H9 (cell line): ENCODE results near the gene CCR9. TPM values are rescaled to one million over a fixed set of nuclear protein-coding genes. Genes with fewer than 3 reads are reported as not detected.

Experiments
- DNase-seq: peaks from one replicate; pipeline ENCODE4 v3.0.0-alpha.2; 2017
- H2AFZ ChIP-seq: one replicate; pipeline ENCODE4 v1.6.1; 2013; ENCODE audit warnings: mild to moderate bottlenecking, low read length, control low read depth, moderate library complexity
- H2AK5ac ChIP-seq: 2 replicates; pipeline ENCODE4 v1.6.1; 2013; ENCODE audit warnings: low read length, control low read depth, mixed read lengths; ENCODE audit not compliant: insufficient read length
- H2BK120ac ChIP-seq: one replicate; pipeline ENCODE4 v1.6.1; 2013; ENCODE audit warnings: low read depth, mild to moderate bottlenecking, low read length, control low read depth, inconsistent platforms; ENCODE audit not compliant: poor library complexity, severe bottlenecking
- H2BK12ac ChIP-seq: 2 replicates; pipeline ENCODE4 v1.6.1; 2013; ENCODE audit warnings: low read length, control low read depth, mixed read lengths, low read depth; ENCODE audit not compliant: insufficient read length
- H2BK15ac ChIP-seq: 2 replicates; pipeline ENCODE4 v1.6.1; 2013; ENCODE audit warnings: low read depth, low read length, control low read depth
- H2BK20ac ChIP-seq: one replicate; pipeline ENCODE4 v1.6.1; 2013; ENCODE audit warnings: low read depth, mild to moderate bottlenecking, low read length, control low read depth, inconsistent platforms; ENCODE audit not compliant: poor library complexity, severe bottlenecking
- H2BK5ac ChIP-seq: 2 replicates; pipeline ENCODE4 v1.6.1; 2013; ENCODE audit warnings: low read length, control low read depth, mixed read lengths; ENCODE audit not compliant: insufficient read length
- H3K14ac ChIP-seq: 2 replicates; pipeline ENCODE4 v1.6.1; 2013; ENCODE audit warnings: low read length, control low read depth; ENCODE audit not compliant: insufficient read depth
- H3K18ac ChIP-seq: 2 replicates; pipeline ENCODE4 v1.6.1; 2013; ENCODE audit warnings: low read depth, mild to moderate bottlenecking, mixed read lengths, low read length, control low read depth; ENCODE audit not compliant: insufficient read length
- H3K23ac ChIP-seq: 2 replicates; pipeline ENCODE4 v1.6.1; 2013; ENCODE audit warnings: low read length, control low read depth, mixed read lengths, low read depth; ENCODE audit not compliant: insufficient read length
- H3K23me2 ChIP-seq: 2 replicates; pipeline ENCODE4 v1.6.1; 2013; ENCODE audit warnings: low read depth, mild to moderate bottlenecking, mixed read lengths, low read length, control low read depth; ENCODE audit not compliant: insufficient read length, poor library complexity, severe bottlenecking
- H3K27ac ChIP-seq: 2 replicates; pipeline ENCODE4 v1.5.1; 2013; ENCODE audit warnings: low read length, control low read depth, mixed read lengths, low read depth; ENCODE audit not compliant: insufficient read length
- H3K27me3 ChIP-seq: 2 replicates; pipeline ENCODE4 v1.6.1; 2013; ENCODE audit warnings: low read length, control low read depth, inconsistent platforms; ENCODE audit not compliant: insufficient read depth
- H3K4ac ChIP-seq: 2 replicates; pipeline ENCODE4 v1.6.1; 2013; ENCODE audit warnings: low read depth, mild to moderate bottlenecking, control low read depth, inconsistent platforms, low read length, moderate library complexity
- H3K4me1 ChIP-seq: 2 replicates; pipeline ENCODE4 v1.6.1; 2013; ENCODE audit warnings: low read length, control low read depth, inconsistent platforms; ENCODE audit not compliant: insufficient read depth
- H3K4me2 ChIP-seq: 2 replicates; pipeline ENCODE4 v1.6.1; 2013; ENCODE audit warnings: low read length, control low read depth, mixed read lengths; ENCODE audit not compliant: insufficient read length, insufficient read depth
- H3K56ac ChIP-seq: 2 replicates; pipeline ENCODE4 v1.6.1; 2013; ENCODE audit warnings: low read depth, mild to moderate bottlenecking, mixed read lengths, low read length, control low read depth; ENCODE audit not compliant: insufficient read length
- H3K79me1 ChIP-seq: 2 replicates; pipeline ENCODE4 v1.6.1; 2013; ENCODE audit warnings: low read depth, mild to moderate bottlenecking, moderate library complexity, low read length, control low read depth, inconsistent platforms; ENCODE audit not compliant: insufficient read depth, poor library complexity, severe bottlenecking
- H3K79me2 ChIP-seq: 2 replicates; pipeline ENCODE4 v1.6.1; 2013; ENCODE audit warnings: low read length, control low read depth, inconsistent platforms; ENCODE audit not compliant: insufficient read depth
- H3K9ac ChIP-seq: 2 replicates; pipeline ENCODE4 v1.6.1; 2013; ENCODE audit warnings: low read length, control low read depth, mixed read lengths; ENCODE audit not compliant: insufficient read length; ENCODE audit errors: extremely low read depth
- H3K9me3 ChIP-seq: one replicate; pipeline ENCODE4 v1.6.1; 2013; ENCODE audit warnings: low read depth, low read length, inconsistent platforms; ENCODE audit not compliant: control insufficient read depth
- H3T11ph ChIP-seq: one replicate; pipeline ENCODE4 v1.6.1; 2013; ENCODE audit warnings: mild to moderate bottlenecking, low read length, control low read depth, inconsistent platforms
- H4K20me1 ChIP-seq: one replicate; pipeline ENCODE4 v1.6.1; 2013; ENCODE audit not compliant: control insufficient read depth, insufficient read length, insufficient read depth
- H4K5ac ChIP-seq: 2 replicates; pipeline ENCODE4 v1.6.1; 2013; ENCODE audit warnings: low read depth, mild to moderate bottlenecking, mixed read lengths, low read length, control low read depth; ENCODE audit not compliant: insufficient read length
- H4K8ac ChIP-seq: replicated peaks from 2 replicates; pipeline ENCODE4 v1.6.1; 2013; ENCODE audit warnings: low read length, control low read depth, mixed read lengths, low read depth; ENCODE audit not compliant: insufficient read length
- H4K91ac ChIP-seq: 2 replicates; pipeline ENCODE4 v1.6.1; 2013; ENCODE audit warnings: low read depth, mild to moderate bottlenecking, moderate library complexity, mixed read lengths, low read length, control low read depth; ENCODE audit not compliant: insufficient read length
- H3K27ac Mint-ChIP-seq, 3 experiments: 2 replicates in 2 of 3; 3 replicates in 1 of 3; pipeline ENCODE4 v1.8.0; 2020 to 2021; ENCODE audit warnings: mixed read lengths in 3 of 3, mild to moderate bottlenecking in 1 of 3, moderate library complexity in 1 of 3
- H3K27me3 Mint-ChIP-seq: 2 replicates; pipeline ENCODE4 v1.8.0; 2021; ENCODE audit warnings: low read depth, mild to moderate bottlenecking, moderate library complexity, mixed read lengths
- H3K36me3 Mint-ChIP-seq, 3 experiments: 2 replicates in 2 of 3; 3 replicates in 1 of 3; pipeline ENCODE4 v1.8.0; 2020 to 2021; ENCODE audit warnings: low read depth in 3 of 3, mixed read lengths in 3 of 3; ENCODE audit not compliant: insufficient read depth in 1 of 3
- H3K4me1 Mint-ChIP-seq, 2 experiments: 2 replicates each; pipeline ENCODE4 v1.8.0; 2020; ENCODE audit warnings: mixed read lengths in 2 of 2
- H3K4me3 Mint-ChIP-seq, 2 experiments: 2 replicates in 1 of 2; 3 replicates in 1 of 2; pipeline ENCODE4 v1.8.0; 2020 to 2021; ENCODE audit warnings: mild to moderate bottlenecking in 2 of 2, mixed read lengths in 2 of 2, moderate library complexity in 1 of 2
- H3K9me3 Mint-ChIP-seq, 2 experiments: 2 replicates in 1 of 2; 3 replicates in 1 of 2; pipeline ENCODE4 v1.8.0; 2020; ENCODE audit warnings: mild to moderate bottlenecking in 2 of 2, mixed read lengths in 2 of 2, moderate library complexity in 1 of 2
- WGBS: extraction: QIAGEN DNeasy Blood & Tissue Kit; methylation state at CpG from one replicate; pipeline ENCODE4 v1.1.7; 2013; ENCODE audit warnings: missing lambda C conversion rate, low lambda C conversion rate, mixed read lengths; ENCODE audit not compliant: insufficient read length; ENCODE audit errors: extremely low coverage; 5-methylcytosine and 5-hydroxymethylcytosine counted together
- total RNA-seq: library from RNA; stranded (reverse); gene quantifications from 2 replicates; pipeline ENCODE4 v1.2.1, GENCODE V29; 2021
- TF ChIP-seq, protein P1 (sequence below): fragments of 200-600 bp; sonication (generic); conservative IDR thresholded peaks from 3 replicates; pipeline ENCODE4 v1.8.0; 2021; ENCODE audit warnings: antibody characterized with exemption, mild to moderate bottlenecking

Gene CCR9
- total RNA-seq, 1 experiment from 2014 or later = not detected

DNA sequence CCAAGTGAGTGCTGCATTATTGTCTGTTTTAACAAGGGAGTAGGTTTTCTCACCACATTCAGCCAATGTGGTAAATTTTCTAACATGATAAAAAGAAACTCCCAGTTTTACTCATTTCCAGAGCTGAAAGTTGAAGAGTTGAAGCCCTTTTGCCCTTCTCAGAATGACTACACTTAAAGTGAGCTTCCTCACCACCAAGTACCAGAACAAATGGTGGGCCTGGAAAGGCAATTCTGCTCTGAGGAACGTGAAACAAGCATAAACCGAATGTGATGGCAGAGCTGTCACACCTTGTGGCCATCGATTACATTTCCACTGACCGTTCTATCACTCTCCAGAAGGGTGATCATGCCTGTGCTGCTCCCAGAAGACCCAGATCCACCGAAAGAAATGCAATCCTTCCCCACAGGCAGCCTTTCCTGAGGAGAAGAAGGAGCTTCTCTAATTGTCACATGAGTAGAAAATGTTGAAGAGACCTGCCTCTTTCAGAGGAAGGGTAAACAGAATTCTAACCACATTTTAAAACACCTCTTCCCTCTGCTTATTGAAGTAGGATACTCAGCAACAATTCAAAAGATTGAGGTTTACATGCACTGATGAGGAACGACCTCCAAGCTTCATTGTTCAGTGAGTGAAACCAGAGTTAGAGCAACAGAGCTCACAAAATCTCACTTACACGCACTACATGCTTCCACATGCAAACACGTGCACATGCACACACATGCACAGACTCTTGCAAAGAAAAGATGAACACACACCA lies 21.4 kb upstream of the CCR9 start:
- no peaks in the 10 kb centered on the region for H3K4me1 Mint-ChIP-seq

More for the DNA sequence above, 21.4 kb upstream of the CCR9 start:
- Histone ChIP-seq H3K18ac (no peak overlapping the region), H2BK5ac (no peak overlapping the region), H2BK20ac (no peak overlapping the region), H3K79me1 (no peaks in the 10 kb centered on the region), H4K91ac (no peak overlapping the region), H2BK12ac (no peak overlapping the region), H3K9me3 (peaks cover 5% of the 10 kb centered on the region), H4K5ac (no peak overlapping the region), H3K23ac (no peak overlapping the region), H3K4me1 (no peaks in the 10 kb centered on the region), H3K56ac (no peak overlapping the region), H2BK15ac (no peak overlapping the region), H2AK5ac (peak overlapping the region; percentile 84), H2BK120ac (no peak overlapping the region), H4K8ac (no peak overlapping the region), H3K4me2 (no peak overlapping the region), H4K20me1 (peaks cover 2% of the 10 kb centered on the region), H3K27ac (no peak overlapping the region), H2AFZ (no peak overlapping the region), H3K4ac (no peak overlapping the region), H3K23me2 (no peaks in the 10 kb centered on the region), H3K79me2 (no peaks in the 10 kb centered on the region), H3K27me3 (no peaks in the 10 kb centered on the region), H3K14ac (no peak overlapping the region), H3T11ph (no peak overlapping the region), H3K9ac (no peak overlapping the region)
- no peak overlapping the region for H3K4me3 Mint-ChIP-seq
- H3K9me3 Mint-ChIP-seq = peaks cover 4 to 5% of the 10 kb centered on the region in 2 experiments; a peak in 2 of 5 replicates
- no peaks in the 10 kb centered on the region for H3K36me3 Mint-ChIP-seq
- H3K27ac Mint-ChIP-seq = no peak overlapping the region
- DNase-seq = no peak
- H3K27me3 Mint-ChIP-seq = peaks cover 30% of the 10 kb centered on the region
- no CpG with 5 or more reads among the region's 8 CpGs for WGBS
- TF ChIP-seq, protein P1, sequence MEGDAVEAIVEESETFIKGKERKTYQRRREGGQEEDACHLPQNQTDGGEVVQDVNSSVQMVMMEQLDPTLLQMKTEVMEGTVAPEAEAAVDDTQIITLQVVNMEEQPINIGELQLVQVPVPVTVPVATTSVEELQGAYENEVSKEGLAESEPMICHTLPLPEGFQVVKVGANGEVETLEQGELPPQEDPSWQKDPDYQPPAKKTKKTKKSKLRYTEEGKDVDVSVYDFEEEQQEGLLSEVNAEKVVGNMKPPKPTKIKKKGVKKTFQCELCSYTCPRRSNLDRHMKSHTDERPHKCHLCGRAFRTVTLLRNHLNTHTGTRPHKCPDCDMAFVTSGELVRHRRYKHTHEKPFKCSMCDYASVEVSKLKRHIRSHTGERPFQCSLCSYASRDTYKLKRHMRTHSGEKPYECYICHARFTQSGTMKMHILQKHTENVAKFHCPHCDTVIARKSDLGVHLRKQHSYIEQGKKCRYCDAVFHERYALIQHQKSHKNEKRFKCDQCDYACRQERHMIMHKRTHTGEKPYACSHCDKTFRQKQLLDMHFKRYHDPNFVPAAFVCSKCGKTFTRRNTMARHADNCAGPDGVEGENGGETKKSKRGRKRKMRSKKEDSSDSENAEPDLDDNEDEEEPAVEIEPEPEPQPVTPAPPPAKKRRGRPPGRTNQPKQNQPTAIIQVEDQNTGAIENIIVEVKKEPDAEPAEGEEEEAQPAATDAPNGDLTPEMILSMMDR = no peak
